ENCODE measurements around the gene ZNF22. TPM values are rescaled to one million over a fixed set of nuclear protein-coding genes. Genes with fewer than 3 reads are reported as not detected.

The ZNF22 gene
- total and polyA plus RNA-seq, 5 donors from 2014 or later, result 10.7 to 30.0 (median 21.8) TPM

DNA sequence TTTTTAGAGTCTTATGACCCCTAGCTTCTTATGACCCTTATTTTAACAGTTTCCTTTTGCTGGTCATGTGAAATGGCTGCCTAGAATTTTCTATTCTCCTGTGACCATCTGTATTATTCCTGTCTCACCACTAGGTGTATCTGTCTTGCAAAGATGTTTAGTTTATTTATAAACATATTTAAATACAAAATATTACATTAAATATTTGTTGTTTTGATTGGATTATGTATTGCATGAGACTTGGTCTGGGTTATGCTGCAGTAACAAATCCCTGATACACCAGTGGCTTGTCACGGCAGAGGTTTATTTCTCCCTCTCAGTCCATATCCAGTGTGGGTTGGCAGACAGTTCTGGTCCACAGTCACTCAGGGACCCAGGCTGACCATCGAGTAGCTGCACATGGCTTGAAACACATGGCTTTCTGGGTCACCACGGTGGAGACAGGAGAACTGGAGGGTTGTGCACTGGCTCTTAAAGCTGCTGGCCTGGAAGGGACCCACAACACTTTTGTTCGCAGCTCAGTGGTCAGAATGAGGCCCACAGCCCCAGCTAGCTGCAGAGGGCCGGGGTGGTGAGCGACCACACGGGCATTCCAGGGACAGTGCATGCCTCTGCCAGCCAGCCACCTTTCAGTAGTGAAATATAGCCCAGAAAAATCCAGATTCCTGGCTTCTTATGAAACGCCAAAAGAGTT is 33.8 kb upstream of the ZNF22 start:
- DNase-seq (no peak), ATAC-seq (ENCODE audit: low read depth in 2 of 2) (no peak)
- no peaks in the 10 kb centered on the region for H3K36me3 ChIP-seq (ENCODE audit: control insufficient read depth, insufficient read depth, low read length)
- H3K27ac ChIP-seq (ENCODE audit: insufficient read depth, low read length, poor library complexity, severe bottlenecking), result no peak overlapping the region
- Mint-ChIP-seq H3K27ac (peak overlapping the region in 1 of 3 donors; percentile 38), H3K36me3 (no peaks in the 10 kb centered on the region), H3K27me3 (no peaks in the 10 kb centered on the region), H3K4me1 (peaks cover 5 to 17% (median 9%) of the 10 kb centered on the region in 4 donors), H3K9me3 (no peaks in the 10 kb centered on the region), H3K4me3 (no peak overlapping the region)
- H3K4me1 ChIP-seq (ENCODE audit: control insufficient read depth, insufficient read depth, low read length, poor library complexity, severe bottlenecking), result no peaks in the 10 kb centered on the region
- no peaks in the 10 kb centered on the region for H3K27me3 ChIP-seq (ENCODE audit: control insufficient read depth, insufficient read depth, low read length)
- no peak overlapping the region for H3K4me3 ChIP-seq (ENCODE audit: low read depth, low read length)
- no peaks in the 10 kb centered on the region for H3K9me3 ChIP-seq (ENCODE audit: control insufficient read depth in 2 of 2, low read length in 2 of 2)

DNA sequence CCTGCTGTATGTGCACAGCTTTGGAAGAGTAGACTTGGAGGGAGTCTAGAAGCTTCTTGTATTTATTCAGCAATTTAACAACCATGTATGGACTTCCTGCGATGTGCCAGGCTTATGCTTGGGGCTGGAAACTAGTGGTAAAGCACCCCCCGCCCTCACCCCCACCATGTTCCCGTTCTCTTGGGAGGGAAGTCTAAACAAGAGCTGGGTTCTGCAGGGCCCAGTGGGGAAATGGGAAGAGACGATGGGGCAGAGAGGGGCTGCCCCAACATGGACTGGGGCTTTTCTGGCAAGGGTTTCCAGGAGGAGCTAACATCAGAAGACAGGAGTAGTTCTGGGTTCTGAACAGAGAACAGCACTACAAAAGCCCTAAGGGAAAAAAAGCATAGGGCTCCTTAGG is 33.1 kb upstream of the ZNF22 start:
- Mint-ChIP-seq H3K27me3 (no peaks in the 10 kb centered on the region), H3K9me3 (no peaks in the 10 kb centered on the region), H3K36me3 (no peaks in the 10 kb centered on the region), H3K4me3 (no peak overlapping the region), H3K27ac (peak overlapping the region in 1 of 3 donors; percentile 9), H3K4me1 (peaks cover 5 to 17% (median 9%) of the 10 kb centered on the region in 4 donors)
- Histone ChIP-seq H3K4me3 (ENCODE audit: low read depth, low read length) (no peak overlapping the region), H3K36me3 (ENCODE audit: control insufficient read depth, insufficient read depth, low read length) (no peaks in the 10 kb centered on the region), H3K4me1 (ENCODE audit: control insufficient read depth, insufficient read depth, low read length, poor library complexity, severe bottlenecking) (no peaks in the 10 kb centered on the region), H3K27me3 (ENCODE audit: control insufficient read depth, insufficient read depth, low read length) (no peaks in the 10 kb centered on the region), H3K9me3 (ENCODE audit: control insufficient read depth in 2 of 2, low read length in 2 of 2) (no peaks in the 10 kb centered on the region), H3K27ac (ENCODE audit: insufficient read depth, low read length, poor library complexity, severe bottlenecking) (no peak overlapping the region)
- DNase-seq (no peak), ATAC-seq (ENCODE audit: low read depth in 2 of 2) (no peak)

- Histone ChIP-seq H3K27me3 (ENCODE audit: control insufficient read depth, insufficient read depth, low read length) (no peaks in the 10 kb centered on the region), H3K36me3 (ENCODE audit: control insufficient read depth, insufficient read depth, low read length) (no peaks in the 10 kb centered on the region), H3K4me3 (ENCODE audit: low read depth, low read length) (no peak overlapping the region), H3K9me3 (ENCODE audit: control insufficient read depth in 2 of 2, low read length in 2 of 2) (no peaks in the 10 kb centered on the region), H3K4me1 (ENCODE audit: control insufficient read depth, insufficient read depth, low read length, poor library complexity, severe bottlenecking) (no peaks in the 10 kb centered on the region), H3K27ac (ENCODE audit: insufficient read depth, low read length, poor library complexity, severe bottlenecking) (no peak overlapping the region)
- peaks cover 5 to 17% (median 9%) of the 10 kb centered on the region in 4 donors for H3K4me1 Mint-ChIP-seq
- ATAC-seq (ENCODE audit: low read depth in 2 of 2) (peak in 1 of 2 donors; percentile 20), DNase-seq (no peak)
- no peak overlapping the region for H3K4me3 Mint-ChIP-seq
- no peaks in the 10 kb centered on the region for H3K9me3 Mint-ChIP-seq
- H3K36me3 Mint-ChIP-seq, result no peaks in the 10 kb centered on the region
- no peaks in the 10 kb centered on the region for H3K27me3 Mint-ChIP-seq
- peak overlapping the region in 1 of 3 donors; percentile 53 for H3K27ac Mint-ChIP-seq
Observed at GRCh38 chr10:44968091-44968490, 32.6 kb upstream of the ZNF22 start.

DNA sequence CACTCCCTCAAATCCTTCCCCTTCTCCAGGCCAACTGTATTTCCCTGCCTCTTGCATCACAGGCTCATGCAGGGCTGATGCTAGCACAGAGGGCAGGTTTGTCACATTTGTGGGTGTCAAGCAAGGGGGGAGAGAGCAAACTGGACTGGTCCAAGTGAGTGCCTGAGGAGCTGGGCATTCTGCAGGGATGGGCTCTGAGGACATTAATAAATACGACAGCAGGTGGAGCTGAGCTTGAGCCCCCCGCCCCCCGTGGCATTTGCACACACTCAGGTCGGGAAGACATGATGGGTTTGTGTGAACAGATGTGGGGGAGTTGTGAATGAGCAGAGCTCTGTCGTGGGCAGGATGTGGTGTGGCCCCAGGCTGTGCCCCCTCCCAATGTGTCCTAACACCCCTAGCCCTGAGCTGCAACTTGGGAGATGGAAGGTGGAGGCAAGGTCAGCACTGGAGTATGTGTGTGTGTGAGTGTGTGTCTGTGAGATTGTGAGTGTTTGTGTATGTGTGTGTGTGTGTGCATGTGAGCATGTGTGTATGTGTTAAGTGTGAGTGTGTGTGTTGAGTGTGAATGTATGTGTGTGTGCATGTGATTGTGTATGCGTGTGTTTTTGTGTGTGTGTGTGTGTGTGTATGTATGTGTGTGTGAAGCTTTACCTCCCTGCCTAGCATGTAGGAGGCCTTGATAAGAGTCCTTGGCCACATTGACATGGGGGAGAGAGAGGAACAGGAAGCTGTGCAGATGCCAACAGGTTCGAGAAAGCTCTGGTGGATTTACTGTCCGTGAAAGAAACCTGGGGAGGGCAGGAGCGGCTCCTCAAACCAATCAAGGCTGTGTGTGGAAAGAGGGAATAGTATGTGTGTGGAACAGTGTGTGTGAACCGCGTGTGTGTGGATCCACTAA is 32.0 kb upstream of the ZNF22 start:
- Histone ChIP-seq H3K9me3 (ENCODE audit: control insufficient read depth in 2 of 2, low read length in 2 of 2) (no peaks in the 10 kb centered on the region), H3K4me3 (ENCODE audit: low read depth, low read length) (no peak overlapping the region), H3K27ac (ENCODE audit: insufficient read depth, low read length, poor library complexity, severe bottlenecking) (no peak overlapping the region), H3K27me3 (ENCODE audit: control insufficient read depth, insufficient read depth, low read length) (no peaks in the 10 kb centered on the region), H3K36me3 (ENCODE audit: control insufficient read depth, insufficient read depth, low read length) (no peaks in the 10 kb centered on the region), H3K4me1 (ENCODE audit: control insufficient read depth, insufficient read depth, low read length, poor library complexity, severe bottlenecking) (no peaks in the 10 kb centered on the region)
- Mint-ChIP-seq H3K4me1 (peaks cover 5 to 17% (median 9%) of the 10 kb centered on the region in 4 donors), H3K36me3 (no peaks in the 10 kb centered on the region), H3K9me3 (no peaks in the 10 kb centered on the region), H3K4me3 (peak overlapping the region in 2 of 4 donors; percentile 1 to 67), H3K27ac (peak overlapping the region; percentile 20 to 75 (median 53)), H3K27me3 (no peaks in the 10 kb centered on the region)
- ATAC-seq (ENCODE audit: low read depth in 2 of 2) (no peak), DNase-seq (peak in 1 of 3 donors; percentile 38)

- Mint-ChIP-seq H3K27me3 (no peaks in the 10 kb centered on the region), H3K27ac (no peak overlapping the region), H3K9me3 (no peaks in the 10 kb centered on the region), H3K36me3 (no peaks in the 10 kb centered on the region), H3K4me1 (peaks cover 5 to 27% (median 9%) of the 10 kb centered on the region in 4 donors), H3K4me3 (no peak overlapping the region)
- H3K27me3 ChIP-seq (ENCODE audit: control insufficient read depth, insufficient read depth, low read length), result no peaks in the 10 kb centered on the region
- no peak overlapping the region for H3K27ac ChIP-seq (ENCODE audit: insufficient read depth, low read length, poor library complexity, severe bottlenecking)
- no peaks in the 10 kb centered on the region for H3K9me3 ChIP-seq (ENCODE audit: control insufficient read depth in 2 of 2, low read length in 2 of 2)
- no peaks in the 10 kb centered on the region for H3K36me3 ChIP-seq (ENCODE audit: control insufficient read depth, insufficient read depth, low read length)
- no peak overlapping the region for H3K4me3 ChIP-seq (ENCODE audit: low read depth, low read length)
- ATAC-seq (ENCODE audit: low read depth in 2 of 2) (no peak), DNase-seq (no peak)
- H3K4me1 ChIP-seq (ENCODE audit: control insufficient read depth, insufficient read depth, low read length, poor library complexity, severe bottlenecking), result peaks cover 7% of the 10 kb centered on the region
Observed at GRCh38 chr10:44969854-44970253, 30.9 kb upstream of the ZNF22 start.

DNA sequence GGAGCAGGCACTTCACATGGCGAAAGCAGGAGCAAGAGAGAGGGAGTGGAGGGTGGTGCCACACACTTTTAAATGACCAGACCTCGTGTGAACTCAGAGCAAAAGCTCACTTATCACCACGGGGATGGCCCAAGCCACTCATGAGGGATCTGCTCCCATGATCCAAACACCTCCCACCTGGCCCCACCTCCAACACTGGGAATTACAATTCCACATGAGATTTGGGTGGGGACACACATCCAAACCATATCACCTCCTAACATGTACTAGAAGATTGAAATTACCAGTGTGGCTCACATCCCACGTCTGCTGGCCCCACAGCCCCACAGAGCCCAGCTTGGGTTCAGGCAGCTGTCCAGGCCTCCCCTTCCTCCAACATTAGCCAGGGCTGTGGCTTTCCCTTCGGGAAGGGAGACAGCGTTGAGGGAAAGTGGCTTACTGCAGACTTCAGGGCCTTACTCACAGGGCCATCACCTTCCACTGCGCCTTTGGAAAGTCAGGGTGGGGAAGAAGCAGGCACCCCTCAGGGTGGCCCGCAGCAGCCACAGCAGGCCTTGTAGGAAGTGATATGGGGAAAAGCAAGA is 29.8 kb upstream of the ZNF22 start:
- Histone ChIP-seq H3K27me3 (ENCODE audit: control insufficient read depth, insufficient read depth, low read length) (no peaks in the 10 kb centered on the region), H3K4me3 (ENCODE audit: low read depth, low read length) (no peak overlapping the region), H3K9me3 (ENCODE audit: control insufficient read depth in 2 of 2, low read length in 2 of 2) (no peaks in the 10 kb centered on the region), H3K27ac (ENCODE audit: insufficient read depth, low read length, poor library complexity, severe bottlenecking) (no peak overlapping the region), H3K36me3 (ENCODE audit: control insufficient read depth, insufficient read depth, low read length) (no peaks in the 10 kb centered on the region), H3K4me1 (ENCODE audit: control insufficient read depth, insufficient read depth, low read length, poor library complexity, severe bottlenecking) (peaks cover 10% of the 10 kb centered on the region)
- Mint-ChIP-seq H3K36me3 (no peaks in the 10 kb centered on the region), H3K4me3 (no peak overlapping the region), H3K27me3 (no peaks in the 10 kb centered on the region), H3K4me1 (peaks cover 5 to 29% (median 9%) of the 10 kb centered on the region in 4 donors), H3K9me3 (no peaks in the 10 kb centered on the region), H3K27ac (peak overlapping the region in 1 of 3 donors; percentile 93)
- ATAC-seq (ENCODE audit: low read depth in 2 of 2), result no peak
- no peak for DNase-seq

DNA sequence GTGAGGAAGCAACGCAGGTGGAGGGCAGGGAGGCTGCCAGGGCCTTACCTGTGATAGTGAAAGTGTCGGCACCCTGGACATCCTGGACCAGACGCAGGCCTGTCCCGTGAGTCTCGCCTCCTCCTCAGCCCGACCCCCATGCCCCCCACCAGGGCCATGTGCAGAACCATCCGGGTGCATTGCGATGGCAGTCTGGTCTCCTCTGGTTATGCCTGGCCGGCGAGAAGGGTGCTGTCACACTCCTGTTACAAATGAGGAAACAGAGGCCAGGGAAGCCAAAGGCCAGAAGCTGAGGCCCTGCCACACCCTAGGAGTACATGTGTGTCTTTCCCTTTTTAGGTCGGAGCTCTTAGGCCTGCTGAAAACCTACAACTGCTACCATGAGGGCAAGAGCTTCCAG is 29.3 kb upstream of the ZNF22 start:
- no peak overlapping the region for H3K4me3 Mint-ChIP-seq
- DNase-seq, result no peak
- Histone ChIP-seq H3K9me3 (ENCODE audit: control insufficient read depth in 2 of 2, low read length in 2 of 2) (no peaks in the 10 kb centered on the region), H3K27ac (ENCODE audit: insufficient read depth, low read length, poor library complexity, severe bottlenecking) (no peak overlapping the region), H3K4me1 (ENCODE audit: control insufficient read depth, insufficient read depth, low read length, poor library complexity, severe bottlenecking) (peaks cover 10% of the 10 kb centered on the region), H3K27me3 (ENCODE audit: control insufficient read depth, insufficient read depth, low read length) (no peaks in the 10 kb centered on the region), H3K4me3 (ENCODE audit: low read depth, low read length) (no peak overlapping the region), H3K36me3 (ENCODE audit: control insufficient read depth, insufficient read depth, low read length) (no peaks in the 10 kb centered on the region)
- H3K27me3 Mint-ChIP-seq, result no peaks in the 10 kb centered on the region
- H3K36me3 Mint-ChIP-seq, result no peaks in the 10 kb centered on the region
- no peak for ATAC-seq (ENCODE audit: low read depth in 2 of 2)
- peaks cover 5 to 29% (median 9%) of the 10 kb centered on the region in 4 donors for H3K4me1 Mint-ChIP-seq
- no peaks in the 10 kb centered on the region for H3K9me3 Mint-ChIP-seq
- H3K27ac Mint-ChIP-seq, result no peak overlapping the region
